ENCODE data around the gene TBX5. TPM values are rescaled to one million over a fixed set of nuclear protein-coding genes. Genes with fewer than 3 reads are reported as not detected.

TBX5 gene
- total and polyA plus RNA-seq, 2 of the 4 experiments (the other 2 are of a cell fraction): 13.3 to 14.7 TPM

DNA sequence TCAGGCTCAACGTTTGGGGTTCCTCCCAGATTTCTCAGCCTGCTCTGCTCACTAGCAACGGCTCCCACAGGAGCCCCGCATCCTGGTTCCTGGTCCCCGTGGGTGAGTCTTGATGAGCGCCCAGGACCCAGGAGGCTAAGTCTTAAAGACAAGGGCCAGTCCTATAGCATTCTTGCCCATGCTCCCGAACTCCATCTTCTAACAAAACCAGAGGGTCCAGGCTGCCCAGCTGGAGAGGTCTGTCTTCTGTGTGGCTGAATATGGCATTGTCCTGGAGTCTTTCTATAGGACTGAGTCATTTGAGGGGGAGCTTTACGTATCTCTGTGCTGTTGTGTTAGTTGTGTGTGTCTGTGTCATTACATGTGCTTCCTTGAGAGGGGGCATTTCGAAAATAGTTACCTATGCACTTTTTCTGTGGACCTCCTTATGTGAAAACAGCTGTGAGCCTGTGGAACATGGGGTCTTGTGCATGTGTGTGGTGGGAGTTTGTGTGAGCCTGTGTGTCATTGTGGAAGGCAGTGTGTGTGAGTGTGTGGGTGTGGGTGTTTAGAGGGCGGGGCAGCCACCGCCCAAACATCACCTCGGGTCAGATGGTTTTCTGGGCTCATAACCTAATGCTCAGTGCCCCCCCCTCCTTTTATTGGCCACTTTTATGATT is 9.1 kb upstream of the TBX5 start:
- Histone ChIP-seq H3K4me1 (ENCODE audit: control insufficient read depth, insufficient read depth, low read length) (peaks cover 31% of the 10 kb centered on the region), H3K4ac (ENCODE audit: low read depth, low read length) (peak overlapping the region; percentile 94), H3K4me3 (ENCODE audit: insufficient read depth, low read depth, low read length) (peak overlapping the region; percentile 37; the same call in 1 of the 2 replicates)

More for the DNA sequence above, 9.1 kb upstream of the TBX5 start:
- H3K9me3 ChIP-seq (ENCODE audit: control insufficient read depth, insufficient read depth, low read length): no peaks in the 10 kb centered on the region
- H2BK5ac ChIP-seq (ENCODE audit: low read depth, low read length, poor library complexity, severe bottlenecking): peak overlapping the region; percentile 74
- peak overlapping the region; percentile 88 for H2AFZ ChIP-seq (replicated peaks; ENCODE audit: low read length, poor library complexity)
- ATAC-seq (ENCODE audit: low read depth) (no peak), DNase-seq (peak; percentile 68)
- peak overlapping the region; percentile 80 for H2BK20ac ChIP-seq (ENCODE audit: low read depth, low read length)
- peaks cover 2% of the 10 kb centered on the region; the same call in 1 of the 2 replicates for H3K36me3 ChIP-seq (ENCODE audit: control insufficient read depth, insufficient read depth, low read length)
- in situ Hi-C loops (cut with MboI; ENCODE audit: low sequenced_read_pairs): loop anchor here (25.0 kb wide), 2 partner anchors 922 to 1228 kb away; partner anchors contain the start of genes DDX54 and RITA1
- H3K23ac ChIP-seq (ENCODE audit: low read depth, low read length): peak overlapping the region; percentile 95
- H4K8ac ChIP-seq (ENCODE audit: low read depth in 2 of 2, low read length in 2 of 2): peak overlapping the region; percentile 81 to 90
- H2BK120ac ChIP-seq (ENCODE audit: low read depth, low read length): peak overlapping the region; percentile 95
- POLR2A ChIA-PET (ENCODE audit: unreplicated experiment): interaction anchor here (0.6 to 0.8 kb wide), 2 partner anchors 10 to 124 kb away, joined by 3 to 4 read pairs; no protein-coding TSS in a partner anchor
- peak overlapping the region; percentile 93; the same call in 2 of the 3 replicates for H2BK15ac ChIP-seq (ENCODE audit: low read depth, low read length)
- intact Hi-C loops (cut with micrococcal nuclease): no loop called here
- H4K20me1 ChIP-seq (ENCODE audit: insufficient read depth, low read length): no peaks in the 10 kb centered on the region
- no peaks in the 10 kb centered on the region for H3K27me3 ChIP-seq (ENCODE audit: control insufficient read depth, insufficient read depth, low read length)
- WGBS, 2 experiments (ENCODE audit: extremely low coverage in 2 of 2, insufficient read length in 1 of 2): 36% methylated on average over 3 of the region's 11 CpGs; no CpG with 5 or more reads in 1 of the 2 experiments
- peak overlapping the region; percentile 87 for H3K18ac ChIP-seq (ENCODE audit: low read depth, low read length)
- H2AK9ac ChIP-seq (replicated peaks; ENCODE audit: low read depth, low read length, poor library complexity): peak overlapping the region; percentile 82
- H2AK5ac ChIP-seq (ENCODE audit: low read depth, low read length): peak overlapping the region; percentile 79
- BruUV-seq (replicated peaks): no TSS peak
- peaks cover 5% of the 10 kb centered on the region; the same call in 1 of the 2 replicates for H3K9me1 ChIP-seq (ENCODE audit: insufficient read depth, low read length)
- H3K27ac ChIP-seq (ENCODE audit: insufficient read depth, low read length): peak overlapping the region; percentile 100
- H3K14ac ChIP-seq (replicated peaks; ENCODE audit: low read depth, low read length): peak overlapping the region; percentile 70
- dilution Hi-C loops (cut with HindIII; ENCODE audit: low sequenced_read_pairs, unreplicated experiment): no loop called here
- peak overlapping the region; percentile 90 for H4K5ac ChIP-seq (ENCODE audit: low read depth, low read length)
- TF ChIP-seq POLR2A (IDR thresholded peaks at IDR 0.05; ENCODE audit: low read depth, low read length): peak; percentile 46; the same call in 1 of the 2 replicates
- TF ChIP-seq, protein P1, sequence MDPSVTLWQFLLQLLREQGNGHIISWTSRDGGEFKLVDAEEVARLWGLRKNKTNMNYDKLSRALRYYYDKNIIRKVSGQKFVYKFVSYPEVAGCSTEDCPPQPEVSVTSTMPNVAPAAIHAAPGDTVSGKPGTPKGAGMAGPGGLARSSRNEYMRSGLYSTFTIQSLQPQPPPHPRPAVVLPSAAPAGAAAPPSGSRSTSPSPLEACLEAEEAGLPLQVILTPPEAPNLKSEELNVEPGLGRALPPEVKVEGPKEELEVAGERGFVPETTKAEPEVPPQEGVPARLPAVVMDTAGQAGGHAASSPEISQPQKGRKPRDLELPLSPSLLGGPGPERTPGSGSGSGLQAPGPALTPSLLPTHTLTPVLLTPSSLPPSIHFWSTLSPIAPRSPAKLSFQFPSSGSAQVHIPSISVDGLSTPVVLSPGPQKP (IDR thresholded peaks at IDR 0.05; ENCODE audit: borderline replicate concordance, low read depth, low read length): no peak
- H3K4me2 ChIP-seq (ENCODE audit: low read depth, low read length): peak overlapping the region; percentile 92
- H3K9ac ChIP-seq (ENCODE audit: low read depth, low read length): peak overlapping the region; percentile 88
- CTCF ChIA-PET: interaction anchor here (0.7 to 0.9 kb wide), 2 partner anchors 10 to 11 kb away, joined by 3 read pairs; no protein-coding TSS in a partner anchor
- H4K91ac ChIP-seq (ENCODE audit: insufficient read depth, low read depth, low read length): peak overlapping the region; percentile 94
- peak overlapping the region; percentile 24; the same call in 1 of the 2 replicates for H3K56ac ChIP-seq (ENCODE audit: extremely low read depth, insufficient read depth, low read length)
- H3K79me1 ChIP-seq (ENCODE audit: low read depth in 1 of 2, low read length in 2 of 2): peaks cover 26 to 59% of the 10 kb centered on the region in 2 experiments; a peak in 3 of 4 replicates
